HG02588 (cell line): Measurements from ENCODE around the gene PLEKHJ1.

Experiments used
- ATAC-seq: cut with Tn5 transposase; IDR thresholded peaks from one replicate; pipeline ENCODE4 v1.9.1; 2021; ENCODE audit warnings: mild to moderate bottlenecking, moderate library complexity; ENCODE audit not compliant: unreplicated experiment

The PLEKHJ1 gene

GRCh38 chr19:2237051-2237868 is 1.1 kb upstream of the PLEKHJ1 start:
- no peak for ATAC-seq

GRCh38 chr19:2236064-2236313 is 140 bp downstream of the PLEKHJ1 start:
- ATAC-seq: peak; percentile 15

GRCh38 chr19:2235381-2236063 is 607 bp downstream of the PLEKHJ1 start:
- ATAC-seq: peak; percentile 14

GRCh38 chr19:2234996-2235380 is 1.1 kb downstream of the PLEKHJ1 start:
- no peak for ATAC-seq

GRCh38 chr19:2233601-2234280 is 2.4 kb downstream of the PLEKHJ1 start:
- no peak for ATAC-seq

GRCh38 chr19:2232286-2233151 is 3.6 kb downstream of the PLEKHJ1 start:
- ATAC-seq: no peak

- no peak for ATAC-seq
Measured at GRCh38 chr19:2231621-2232221, 4.4 kb downstream of the PLEKHJ1 start.

- no peak for ATAC-seq
Measured at GRCh38 chr19:2230807-2231533, 5.2 kb downstream of the PLEKHJ1 start.

- no peak for ATAC-seq
Measured at GRCh38 chr19:2230033-2230531, 6.0 kb downstream of the PLEKHJ1 start.

- no peak for ATAC-seq
Measured at GRCh38 chr19:2229103-2230032, 6.8 kb downstream of the PLEKHJ1 start.

- no peak for ATAC-seq
Measured at GRCh38 chr19:2228157-2229030, 7.7 kb downstream of the PLEKHJ1 start.

GRCh38 chr19:2227415-2228156 is 8.5 kb downstream of the PLEKHJ1 start:
- no peak for ATAC-seq

- ATAC-seq: no peak
Measured at GRCh38 chr19:2226840-2227360, 9.2 kb downstream of the PLEKHJ1 start.

GRCh38 chr19:2226051-2226839 is 9.9 kb downstream of the PLEKHJ1 start:
- no peak for ATAC-seq

- no peak for ATAC-seq
Measured at GRCh38 chr19:2225415-2226050, 10.6 kb downstream of the PLEKHJ1 start.
